ENCODE measurements around the gene RIN3.

- TF ChIP-seq, protein P1, sequence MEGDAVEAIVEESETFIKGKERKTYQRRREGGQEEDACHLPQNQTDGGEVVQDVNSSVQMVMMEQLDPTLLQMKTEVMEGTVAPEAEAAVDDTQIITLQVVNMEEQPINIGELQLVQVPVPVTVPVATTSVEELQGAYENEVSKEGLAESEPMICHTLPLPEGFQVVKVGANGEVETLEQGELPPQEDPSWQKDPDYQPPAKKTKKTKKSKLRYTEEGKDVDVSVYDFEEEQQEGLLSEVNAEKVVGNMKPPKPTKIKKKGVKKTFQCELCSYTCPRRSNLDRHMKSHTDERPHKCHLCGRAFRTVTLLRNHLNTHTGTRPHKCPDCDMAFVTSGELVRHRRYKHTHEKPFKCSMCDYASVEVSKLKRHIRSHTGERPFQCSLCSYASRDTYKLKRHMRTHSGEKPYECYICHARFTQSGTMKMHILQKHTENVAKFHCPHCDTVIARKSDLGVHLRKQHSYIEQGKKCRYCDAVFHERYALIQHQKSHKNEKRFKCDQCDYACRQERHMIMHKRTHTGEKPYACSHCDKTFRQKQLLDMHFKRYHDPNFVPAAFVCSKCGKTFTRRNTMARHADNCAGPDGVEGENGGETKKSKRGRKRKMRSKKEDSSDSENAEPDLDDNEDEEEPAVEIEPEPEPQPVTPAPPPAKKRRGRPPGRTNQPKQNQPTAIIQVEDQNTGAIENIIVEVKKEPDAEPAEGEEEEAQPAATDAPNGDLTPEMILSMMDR (IDR thresholded peaks at IDR 0.05), result no peak
- no peak for TF ChIP-seq POLR2AphosphoS5 (IDR thresholded peaks at IDR 0.05)
These were observed 60.3 kb downstream of the RIN3 start for GRCh38 chr14:92573761-92574498.

Measured in suprapubic skin (tissue), 3 donors.